Breast epithelium (tissue), 4 donors: ENCODE measurements around the gene CHST1. TPM values are rescaled to one million over a fixed set of nuclear protein-coding genes. Genes with fewer than 3 reads are reported as not detected.

ENCODE experiments used
- DNase-seq, 2 donors: peaks; one replicate each; pipeline ENCODE4 v3.0.0-alpha.2; 2019; ENCODE audit warnings: low spot score in 2 of 2
- H3K27ac ChIP-seq, 2 donors: fragments of 200-600 bp; sonication (generic) in 1 of 2; one replicate each; pipeline ENCODE4 v1.5.1; 2016 to 2019; ENCODE audit warnings: mild to moderate bottlenecking in 1 of 2
- H3K27me3 ChIP-seq, 2 donors: fragments of 200-600 bp; sonication (generic) in 1 of 2; one replicate each; pipeline versions ENCODE4 v1.5.1 to v1.6.0; 2017 to 2019; ENCODE audit warnings: control low read depth in 1 of 2, mild to moderate bottlenecking in 1 of 2
- H3K36me3 ChIP-seq: fragments of 200-600 bp; one replicate; pipeline ENCODE4 v1.5.1; 2019
- H3K4me1 ChIP-seq, 2 donors: fragments of 200-600 bp; sonication (generic); one replicate each; pipeline ENCODE4 v1.5.1; 2016 to 2019; ENCODE audit warnings: control low read depth in 1 of 2
- H3K4me3 ChIP-seq, 3 donors: fragments of 200-600 bp; sonication (generic); 1 replicate in 2 of 3; 2 replicates in 1 of 3; pipeline ENCODE4 v1.5.1; 2016 to 2019; ENCODE audit warnings: mild to moderate bottlenecking in 3 of 3, moderate library complexity in 2 of 3
- H3K9me3 ChIP-seq, 2 donors: fragments of 200-600 bp; sonication (generic) in 1 of 2; one replicate each; pipeline ENCODE4 v1.5.1; 2016 to 2019; ENCODE audit warnings: control low read depth in 1 of 2
- POLR2A ChIP-seq: fragments of 450-650 bp; IDR thresholded peaks from one replicate; pipeline ENCODE4 v1.6.1; 2016; ENCODE audit warnings: antibody characterized with exemption, mild to moderate bottlenecking, moderate library complexity
- POLR2AphosphoS5 ChIP-seq, 3 donors: sonication (generic); formaldehyde crosslinking; IDR thresholded peaks; one replicate each; pipeline ENCODE4 v1.6.1; 2017; ENCODE audit warnings: antibody characterized with exemption in 3 of 3
- intact Hi-C: fragments of 100-400 bp; cut with DNase I; formaldehyde crosslinking; loops from one replicate; pipeline ENCODE4 v1.15.1; 2023; ENCODE audit warnings: low total_unique reads
- total RNA-seq, 3 donors: library from RNA; depleted of rRNA; stranded (reverse); fragments of >200 nt; gene quantifications; one replicate each; pipeline ENCODE4 v1.1.0, GENCODE V29; 2016
- TF ChIP-seq, protein P1 (sequence below), 3 donors: fragments of 450-650 bp; IDR thresholded peaks; one replicate each; pipeline ENCODE4 v1.5.1; 2016 to 2017; ENCODE audit warnings: antibody characterized with exemption in 3 of 3, mild to moderate bottlenecking in 3 of 3, moderate library complexity in 3 of 3

Gene CHST1
- total RNA-seq, 3 donors from 2014 or later = 1.8 to 3.6 (median 2.2) TPM

DNA sequence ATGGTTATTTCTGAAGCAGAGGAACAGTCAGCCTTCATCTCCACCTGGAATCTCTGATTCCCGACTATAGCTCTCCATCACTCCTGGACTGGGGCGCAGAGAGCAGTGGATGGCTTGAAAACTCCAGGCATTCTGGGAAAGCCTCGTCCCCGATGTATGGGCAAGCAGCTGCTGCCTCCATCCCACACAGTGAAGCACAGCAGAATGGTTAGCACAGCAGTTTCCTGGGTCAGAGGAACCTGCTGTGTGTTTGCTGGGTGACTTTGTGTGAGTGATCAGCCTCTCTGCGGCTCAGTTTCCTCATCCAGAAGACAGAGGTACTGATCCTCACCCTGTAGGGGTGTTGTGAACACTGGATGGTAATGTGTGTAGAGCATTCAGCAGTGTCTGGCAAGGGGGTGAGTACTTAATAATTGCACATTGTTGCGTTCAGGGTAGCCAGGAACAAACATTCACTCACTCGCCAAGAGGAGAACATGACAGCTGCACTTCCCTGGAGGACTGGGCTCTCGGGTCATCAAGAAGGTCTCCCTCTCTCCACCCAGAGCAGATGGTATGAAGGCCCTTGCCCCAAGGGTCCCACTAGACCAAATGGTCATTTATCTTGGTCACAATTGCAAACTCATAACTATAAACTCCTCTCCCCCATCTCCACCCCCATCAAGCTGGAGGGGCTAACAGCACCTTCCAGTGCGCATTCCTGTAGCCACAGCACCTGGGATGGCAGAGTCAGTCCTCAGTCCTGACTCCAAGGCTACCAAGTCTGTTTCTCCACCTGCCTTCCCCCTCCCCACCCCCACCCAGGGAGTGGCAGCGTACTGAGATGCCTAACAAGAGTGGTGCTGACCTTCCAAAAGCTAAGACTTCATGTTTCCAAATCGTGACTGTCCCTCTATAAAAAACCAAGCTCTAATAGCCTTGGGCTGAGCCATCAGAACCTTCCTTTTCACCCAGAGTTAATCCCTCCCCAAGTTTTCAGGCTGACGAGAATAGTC lies 1.5 kb upstream of the CHST1 start:
- peak in 1 of 2 donors; percentile 17 for DNase-seq
- intact Hi-C loops = no loop called here
- H3K27ac ChIP-seq = no peak overlapping the region

DNA sequence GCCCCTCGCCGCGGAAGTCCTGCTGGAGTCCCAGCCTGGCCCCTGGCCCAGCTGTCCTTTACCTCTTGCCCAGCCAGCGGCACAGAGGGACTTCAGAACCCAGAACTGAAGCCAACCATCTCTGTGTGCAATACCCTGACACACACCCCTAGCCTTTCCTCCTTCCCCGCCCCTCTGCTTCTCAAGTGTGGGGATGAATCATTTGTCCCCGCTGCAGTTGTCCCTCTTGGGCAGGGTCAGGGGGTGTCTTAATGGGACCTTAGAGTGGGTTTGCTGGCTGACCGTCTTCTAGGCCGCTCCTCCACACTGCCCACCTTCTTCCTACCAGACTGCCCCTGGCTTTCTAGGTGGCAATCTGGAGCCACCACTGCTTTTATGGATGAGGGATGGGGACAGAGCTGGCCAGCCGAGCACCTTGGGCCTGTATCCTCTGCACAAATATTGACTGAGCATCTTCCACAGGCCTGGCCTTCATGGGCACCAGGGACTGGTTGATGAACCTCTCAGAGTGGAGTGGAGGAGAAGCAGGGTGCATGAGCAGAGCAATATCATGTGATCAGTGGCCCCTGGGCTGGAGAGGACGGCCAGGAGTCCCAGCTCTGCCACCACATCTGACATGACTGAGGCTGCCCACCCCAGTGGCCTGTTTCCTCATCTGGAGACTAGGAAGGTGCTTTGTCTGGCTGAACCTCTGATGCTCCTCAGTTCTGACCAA lies 668 bp upstream of the CHST1 start:
- intact Hi-C loops = no loop called here
- peak overlapping the region in 1 of 2 donors; percentile 35 for H3K27ac ChIP-seq

More for the DNA sequence above, 1.5 kb upstream of the CHST1 start:
- no peak for TF ChIP-seq POLR2AphosphoS5 (IDR thresholded peaks at IDR 0.05)
- Histone ChIP-seq H3K27me3 (peaks cover 0 to 18% of the 10 kb centered on the region in 2 donors), H3K36me3 (no peaks in the 10 kb centered on the region), H3K9me3 (no peaks in the 10 kb centered on the region), H3K4me3 (no peak overlapping the region), H3K4me1 (peaks cover 0 to 5% of the 10 kb centered on the region in 2 donors)

DNA sequence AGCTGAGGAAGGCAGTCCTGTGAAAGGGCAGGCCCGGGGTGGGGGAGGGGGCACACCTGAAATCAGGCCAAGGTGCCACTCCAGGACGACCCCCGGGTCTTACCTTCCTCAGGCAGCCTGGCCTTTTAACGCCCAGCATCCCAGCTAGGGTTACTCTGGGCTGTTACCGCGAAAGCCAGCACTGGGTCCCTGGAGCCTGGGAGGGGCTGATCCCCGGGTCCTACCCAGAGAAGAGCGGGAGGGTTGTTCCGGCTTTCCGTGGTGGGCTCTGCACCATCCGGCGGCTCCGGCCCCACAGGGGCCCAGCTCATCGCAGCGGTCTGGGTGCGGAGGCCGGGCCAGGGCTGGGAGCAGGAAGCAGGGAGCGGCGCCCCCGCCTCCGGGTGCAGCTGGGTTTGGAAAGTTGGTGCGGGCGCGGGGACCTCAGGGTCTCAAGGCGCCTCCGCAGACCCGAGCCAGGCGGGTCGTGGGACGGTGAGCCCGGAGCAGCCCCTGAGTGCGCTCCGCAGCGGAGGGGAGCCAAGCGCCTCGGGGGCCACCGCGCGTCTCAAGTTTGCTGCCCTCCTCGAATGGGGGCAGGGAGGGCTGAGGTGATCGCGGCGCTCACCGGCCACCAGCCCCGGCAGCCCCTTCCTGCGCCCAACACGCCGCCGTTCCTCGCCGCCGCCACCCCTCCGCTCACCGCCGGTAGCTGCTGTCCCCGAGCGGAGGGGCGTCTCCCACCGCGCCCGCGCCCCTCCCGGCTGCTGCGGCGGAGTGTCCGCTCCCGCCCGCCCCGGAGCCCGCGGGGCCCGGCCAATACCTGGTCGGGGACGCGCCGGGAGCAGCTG lies 831 bp downstream of the CHST1 start:
- Histone ChIP-seq H3K4me1 (peaks cover 0 to 5% of the 10 kb centered on the region in 2 donors), H3K4me3 (peak overlapping the region; percentile 59 to 90 (median 69)), H3K27ac (no peak overlapping the region), H3K27me3 (peaks cover 0 to 40% of the 10 kb centered on the region in 2 donors), H3K9me3 (no peaks in the 10 kb centered on the region), H3K36me3 (no peaks in the 10 kb centered on the region)
- intact Hi-C loops = no loop called here
- no peak for DNase-seq
- TF ChIP-seq, protein P1, sequence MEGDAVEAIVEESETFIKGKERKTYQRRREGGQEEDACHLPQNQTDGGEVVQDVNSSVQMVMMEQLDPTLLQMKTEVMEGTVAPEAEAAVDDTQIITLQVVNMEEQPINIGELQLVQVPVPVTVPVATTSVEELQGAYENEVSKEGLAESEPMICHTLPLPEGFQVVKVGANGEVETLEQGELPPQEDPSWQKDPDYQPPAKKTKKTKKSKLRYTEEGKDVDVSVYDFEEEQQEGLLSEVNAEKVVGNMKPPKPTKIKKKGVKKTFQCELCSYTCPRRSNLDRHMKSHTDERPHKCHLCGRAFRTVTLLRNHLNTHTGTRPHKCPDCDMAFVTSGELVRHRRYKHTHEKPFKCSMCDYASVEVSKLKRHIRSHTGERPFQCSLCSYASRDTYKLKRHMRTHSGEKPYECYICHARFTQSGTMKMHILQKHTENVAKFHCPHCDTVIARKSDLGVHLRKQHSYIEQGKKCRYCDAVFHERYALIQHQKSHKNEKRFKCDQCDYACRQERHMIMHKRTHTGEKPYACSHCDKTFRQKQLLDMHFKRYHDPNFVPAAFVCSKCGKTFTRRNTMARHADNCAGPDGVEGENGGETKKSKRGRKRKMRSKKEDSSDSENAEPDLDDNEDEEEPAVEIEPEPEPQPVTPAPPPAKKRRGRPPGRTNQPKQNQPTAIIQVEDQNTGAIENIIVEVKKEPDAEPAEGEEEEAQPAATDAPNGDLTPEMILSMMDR (IDR thresholded peaks at IDR 0.05) = no peak
- TF ChIP-seq POLR2AphosphoS5 (IDR thresholded peaks at IDR 0.05) = no peak
- no peak for TF ChIP-seq POLR2A

More for the DNA sequence above, 668 bp upstream of the CHST1 start:
- Histone ChIP-seq H3K9me3 (no peaks in the 10 kb centered on the region), H3K4me3 (peak overlapping the region; percentile 59 to 90 (median 69)), H3K27me3 (peaks cover 0 to 26% of the 10 kb centered on the region in 2 donors), H3K4me1 (peaks cover 0 to 5% of the 10 kb centered on the region in 2 donors), H3K36me3 (no peaks in the 10 kb centered on the region)
- TF ChIP-seq, protein P1 (IDR thresholded peaks at IDR 0.05) = no peak
- TF ChIP-seq POLR2A (no peak), POLR2AphosphoS5 (IDR thresholded peaks at IDR 0.05) (no peak)
- DNase-seq = peak in 1 of 2 donors; percentile 47

DNA sequence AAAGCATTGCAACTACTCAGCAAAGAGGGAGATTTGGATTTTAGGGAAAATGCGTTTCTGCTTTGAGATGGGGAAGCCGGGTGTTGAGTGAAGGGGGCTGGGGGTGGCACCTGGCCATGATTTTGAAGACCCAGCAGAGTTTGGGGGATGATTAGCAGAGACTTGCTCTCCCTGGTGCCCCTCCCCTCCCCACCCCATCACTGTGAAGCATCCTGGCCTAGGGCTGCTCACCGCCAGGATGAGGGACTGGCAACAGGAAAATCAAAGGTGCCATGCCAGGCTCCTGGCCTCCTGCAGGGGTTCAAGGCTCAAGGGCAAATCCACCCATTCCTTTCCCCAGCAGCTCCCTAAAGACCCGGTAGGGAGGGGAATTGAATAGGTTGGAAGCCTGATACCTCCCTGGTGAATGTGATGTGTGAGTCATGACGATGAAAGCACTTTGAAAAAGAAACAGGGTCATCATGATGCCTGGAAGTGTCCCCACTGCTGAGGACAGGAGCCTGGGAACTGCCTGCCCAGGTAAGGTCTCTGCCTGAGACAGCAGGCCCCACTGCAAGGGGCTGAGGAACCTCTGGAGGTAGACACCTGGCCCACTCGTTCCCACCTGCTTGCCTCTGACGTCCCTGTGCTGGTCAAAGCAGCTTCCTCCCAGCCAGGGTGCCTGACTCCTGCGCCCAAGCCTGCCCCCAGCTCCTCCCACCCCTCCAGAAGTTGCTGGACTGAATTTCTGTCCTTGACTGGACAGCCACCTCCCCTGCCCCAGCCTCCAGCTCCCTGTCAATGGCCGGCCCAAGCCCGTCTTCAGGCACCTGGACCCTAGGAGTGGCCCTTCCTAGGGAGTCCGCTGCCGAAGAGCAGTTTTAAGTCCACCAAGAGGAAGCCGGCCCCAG lies 1.7 kb downstream of the CHST1 start:
- Histone ChIP-seq H3K9me3 (no peaks in the 10 kb centered on the region), H3K27ac (no peak overlapping the region), H3K4me3 (peak overlapping the region; percentile 59 to 90 (median 69)), H3K27me3 (peaks cover 0 to 44% of the 10 kb centered on the region in 2 donors), H3K4me1 (peaks cover 0 to 5% of the 10 kb centered on the region in 2 donors), H3K36me3 (no peaks in the 10 kb centered on the region)
- DNase-seq = no peak
- intact Hi-C loops = no loop called here
- TF ChIP-seq POLR2AphosphoS5 (IDR thresholded peaks at IDR 0.05) = no peak
- TF ChIP-seq POLR2A = no peak
- TF ChIP-seq, protein P1 (IDR thresholded peaks at IDR 0.05) = no peak
